Esophagus squamous epithelium (tissue), 4 donors: ENCODE results near the gene STRIP2.

Source experiments
- POLR2A ChIP-seq, 4 donors: fragments of 450-650 bp; IDR thresholded peaks; one replicate each; pipeline ENCODE4 v1.6.1; 2017; ENCODE audit warnings: antibody characterized with exemption in 4 of 4, mild to moderate bottlenecking in 4 of 4, moderate library complexity in 3 of 4
- TF ChIP-seq, protein P1 (sequence below), 6 experiments: fragments of 450-650 bp in 4 of 6; fragments of 200-600 bp in 2 of 6; sonication (generic) in 2 of 6; IDR thresholded peaks; one replicate each; pipeline ENCODE4 v1.5.1; 2016 to 2019; ENCODE audit warnings: antibody characterized with exemption in 6 of 6, mild to moderate bottlenecking in 4 of 6, moderate library complexity in 4 of 6

- no peak for TF ChIP-seq POLR2A (IDR thresholded peaks at IDR 0.05)
- TF ChIP-seq, protein P1, sequence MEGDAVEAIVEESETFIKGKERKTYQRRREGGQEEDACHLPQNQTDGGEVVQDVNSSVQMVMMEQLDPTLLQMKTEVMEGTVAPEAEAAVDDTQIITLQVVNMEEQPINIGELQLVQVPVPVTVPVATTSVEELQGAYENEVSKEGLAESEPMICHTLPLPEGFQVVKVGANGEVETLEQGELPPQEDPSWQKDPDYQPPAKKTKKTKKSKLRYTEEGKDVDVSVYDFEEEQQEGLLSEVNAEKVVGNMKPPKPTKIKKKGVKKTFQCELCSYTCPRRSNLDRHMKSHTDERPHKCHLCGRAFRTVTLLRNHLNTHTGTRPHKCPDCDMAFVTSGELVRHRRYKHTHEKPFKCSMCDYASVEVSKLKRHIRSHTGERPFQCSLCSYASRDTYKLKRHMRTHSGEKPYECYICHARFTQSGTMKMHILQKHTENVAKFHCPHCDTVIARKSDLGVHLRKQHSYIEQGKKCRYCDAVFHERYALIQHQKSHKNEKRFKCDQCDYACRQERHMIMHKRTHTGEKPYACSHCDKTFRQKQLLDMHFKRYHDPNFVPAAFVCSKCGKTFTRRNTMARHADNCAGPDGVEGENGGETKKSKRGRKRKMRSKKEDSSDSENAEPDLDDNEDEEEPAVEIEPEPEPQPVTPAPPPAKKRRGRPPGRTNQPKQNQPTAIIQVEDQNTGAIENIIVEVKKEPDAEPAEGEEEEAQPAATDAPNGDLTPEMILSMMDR (IDR thresholded peaks at IDR 0.05): no peak
Measured at GRCh38 chr7:129431911-129432643, 2.2 kb upstream of the STRIP2 start.
